Retinal pigment epithelial cell (primary cell): Measurements from ENCODE around the gene ARHGAP26.

Source experiments
- DNase-seq: peaks from one replicate; pipeline ENCODE4 v3.0.0-alpha.2; 2010; ENCODE audit warnings: low read depth
- H3K4me3 ChIP-seq: 2 replicates; pipeline ENCODE4 v1.5.1; 2011; ENCODE audit warnings: mild to moderate bottlenecking, low read length, control low read depth, moderate library complexity
- CTCF ChIP-seq: conservative IDR thresholded peaks from 2 replicates; pipeline ENCODE4 v1.5.1; 2011; ENCODE audit warnings: low read depth, low read length, control low read depth, inconsistent platforms

Gene ARHGAP26

GRCh38 chr5:142876817-142877216 lies 106.6 kb downstream of the ARHGAP26 start:
- TF ChIP-seq CTCF = no peak
- no peak for DNase-seq
- H3K4me3 ChIP-seq = no peak overlapping the region

DNA sequence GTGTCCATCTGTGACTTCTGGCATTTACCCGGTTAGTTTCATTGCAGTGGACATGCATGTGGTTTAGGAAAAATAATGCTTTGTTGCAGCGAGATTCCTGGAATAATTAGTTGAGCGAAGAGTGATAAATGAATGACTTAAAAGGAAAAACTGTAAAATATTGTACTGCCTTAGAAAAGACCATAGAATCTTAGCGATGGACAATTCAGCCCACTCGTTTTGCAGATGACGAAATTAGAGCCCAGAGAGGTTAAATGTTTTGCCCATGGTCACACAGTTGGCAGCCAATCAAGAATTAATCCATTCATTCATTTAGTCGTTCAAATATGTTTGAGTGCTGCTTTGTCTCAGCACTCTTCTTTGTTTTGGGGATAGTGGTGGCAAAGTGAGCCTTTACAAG lies 107.9 kb downstream of the ARHGAP26 start:
- no peak for DNase-seq
- no peak overlapping the region for H3K4me3 ChIP-seq
- TF ChIP-seq CTCF = no peak

- H3K4me3 ChIP-seq = no peak overlapping the region
- no peak for DNase-seq
Observed at GRCh38 chr5:142878638-142879037, 108.5 kb downstream of the ARHGAP26 start.

GRCh38 chr5:142881076-142881783 lies 111.1 kb downstream of the ARHGAP26 start:
- no peak for DNase-seq
- H3K4me3 ChIP-seq = no peak overlapping the region
- no peak for TF ChIP-seq CTCF

More at GRCh38 chr5:142878638-142879037, 108.5 kb downstream of the ARHGAP26 start:
- no peak for TF ChIP-seq CTCF

DNA sequence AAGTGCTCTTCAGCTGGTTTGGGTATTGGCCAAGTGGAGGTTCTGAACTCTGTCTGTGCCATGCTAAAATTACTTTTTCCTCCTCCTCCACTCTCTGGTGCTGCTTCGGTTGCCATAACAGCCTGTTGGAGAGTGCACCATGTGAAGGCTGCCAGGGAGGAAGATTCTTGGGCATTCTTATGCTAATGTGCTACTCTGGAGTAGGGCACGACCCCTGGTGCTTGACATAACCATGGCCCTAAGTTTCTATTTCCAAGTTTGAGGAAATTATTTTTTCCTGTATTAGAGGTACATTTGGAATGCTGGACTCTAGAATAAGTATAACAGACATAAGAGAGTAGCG lies 111.6 kb downstream of the ARHGAP26 start:
- no peak for DNase-seq
- no peak for TF ChIP-seq CTCF
- H3K4me3 ChIP-seq = no peak overlapping the region

GRCh38 chr5:142883025-142883424 lies 112.8 kb downstream of the ARHGAP26 start:
- no peak for DNase-seq
- TF ChIP-seq CTCF = no peak
- H3K4me3 ChIP-seq = no peak overlapping the region

DNA sequence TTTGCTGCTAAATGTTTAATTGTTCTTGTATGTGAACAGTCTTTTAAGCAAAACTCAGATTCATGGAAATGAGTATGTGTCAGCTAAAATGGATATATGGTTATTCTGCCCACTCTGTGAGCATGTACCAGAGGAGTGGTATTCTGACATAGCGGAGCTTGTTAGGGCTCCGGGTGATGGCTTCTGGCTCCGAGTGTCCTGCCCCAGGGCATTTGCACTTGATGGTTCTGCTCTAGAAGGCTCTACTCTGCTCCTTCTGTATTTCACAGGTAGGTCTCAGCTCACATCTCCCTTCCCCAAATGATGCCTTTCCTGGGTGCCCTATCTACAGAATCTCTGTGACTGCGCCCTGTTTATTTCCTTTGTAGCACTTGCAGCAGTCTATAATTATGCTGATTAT lies 113.3 kb downstream of the ARHGAP26 start:
- no peak for TF ChIP-seq CTCF
- H3K4me3 ChIP-seq = no peak overlapping the region
- no peak for DNase-seq
